ENCODE data around the gene CTXND1.

Gene CTXND1

DNA sequence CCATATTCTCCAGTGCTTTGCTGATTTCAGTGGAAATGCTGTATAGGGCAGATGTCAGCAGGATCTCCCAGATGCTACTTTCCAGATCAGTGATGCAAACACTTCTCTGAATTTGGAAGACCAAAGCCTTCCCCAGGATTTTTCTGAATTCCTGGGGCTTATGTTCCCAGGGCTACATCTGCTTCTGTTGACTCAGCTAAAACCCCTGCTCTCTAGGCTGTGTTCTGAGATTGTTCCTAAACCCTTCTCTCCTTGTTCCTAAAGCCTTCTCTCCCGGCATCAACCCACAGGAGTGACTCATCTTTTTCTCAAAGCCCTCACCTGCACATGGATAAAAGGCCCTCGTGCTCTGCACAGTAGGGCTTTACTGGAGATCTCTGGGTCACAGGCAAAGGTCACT lies 63.8 kb downstream of the CTXND1 start (continued):
- TF ChIP-seq TCF4 (CRISPR knock-in tag; IDR thresholded peaks at IDR 0.05; ENCODE audit: borderline replicate concordance) (no peak), OSR1 (CRISPR knock-in tag; IDR thresholded peaks at IDR 0.05) (no peak), ARNTL (CRISPR knock-in tag; IDR thresholded peaks at IDR 0.05; ENCODE audit: borderline replicate concordance, low read depth) (no peak), ZNF8 (CRISPR knock-in tag; IDR thresholded peaks at IDR 0.05) (no peak), PPARA (CRISPR knock-in tag; IDR thresholded peaks at IDR 0.05; ENCODE audit: borderline replicate concordance) (no peak), ESRRG (CRISPR knock-in tag; IDR thresholded peaks at IDR 0.05) (no peak), ZC3H10 (CRISPR knock-in tag; IDR thresholded peaks at IDR 0.05) (no peak)
- TF ChIP-seq, protein P1, sequence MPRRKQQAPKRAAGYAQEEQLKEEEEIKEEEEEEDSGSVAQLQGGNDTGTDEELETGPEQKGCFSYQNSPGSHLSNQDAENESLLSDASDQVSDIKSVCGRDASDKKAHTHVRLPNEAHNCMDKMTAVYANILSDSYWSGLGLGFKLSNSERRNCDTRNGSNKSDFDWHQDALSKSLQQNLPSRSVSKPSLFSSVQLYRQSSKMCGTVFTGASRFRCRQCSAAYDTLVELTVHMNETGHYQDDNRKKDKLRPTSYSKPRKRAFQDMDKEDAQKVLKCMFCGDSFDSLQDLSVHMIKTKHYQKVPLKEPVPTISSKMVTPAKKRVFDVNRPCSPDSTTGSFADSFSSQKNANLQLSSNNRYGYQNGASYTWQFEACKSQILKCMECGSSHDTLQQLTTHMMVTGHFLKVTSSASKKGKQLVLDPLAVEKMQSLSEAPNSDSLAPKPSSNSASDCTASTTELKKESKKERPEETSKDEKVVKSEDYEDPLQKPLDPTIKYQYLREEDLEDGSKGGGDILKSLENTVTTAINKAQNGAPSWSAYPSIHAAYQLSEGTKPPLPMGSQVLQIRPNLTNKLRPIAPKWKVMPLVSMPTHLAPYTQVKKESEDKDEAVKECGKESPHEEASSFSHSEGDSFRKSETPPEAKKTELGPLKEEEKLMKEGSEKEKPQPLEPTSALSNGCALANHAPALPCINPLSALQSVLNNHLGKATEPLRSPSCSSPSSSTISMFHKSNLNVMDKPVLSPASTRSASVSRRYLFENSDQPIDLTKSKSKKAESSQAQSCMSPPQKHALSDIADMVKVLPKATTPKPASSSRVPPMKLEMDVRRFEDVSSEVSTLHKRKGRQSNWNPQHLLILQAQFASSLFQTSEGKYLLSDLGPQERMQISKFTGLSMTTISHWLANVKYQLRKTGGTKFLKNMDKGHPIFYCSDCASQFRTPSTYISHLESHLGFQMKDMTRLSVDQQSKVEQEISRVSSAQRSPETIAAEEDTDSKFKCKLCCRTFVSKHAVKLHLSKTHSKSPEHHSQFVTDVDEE (CRISPR knock-in tag; IDR thresholded peaks at IDR 0.05), result no peak

DNA sequence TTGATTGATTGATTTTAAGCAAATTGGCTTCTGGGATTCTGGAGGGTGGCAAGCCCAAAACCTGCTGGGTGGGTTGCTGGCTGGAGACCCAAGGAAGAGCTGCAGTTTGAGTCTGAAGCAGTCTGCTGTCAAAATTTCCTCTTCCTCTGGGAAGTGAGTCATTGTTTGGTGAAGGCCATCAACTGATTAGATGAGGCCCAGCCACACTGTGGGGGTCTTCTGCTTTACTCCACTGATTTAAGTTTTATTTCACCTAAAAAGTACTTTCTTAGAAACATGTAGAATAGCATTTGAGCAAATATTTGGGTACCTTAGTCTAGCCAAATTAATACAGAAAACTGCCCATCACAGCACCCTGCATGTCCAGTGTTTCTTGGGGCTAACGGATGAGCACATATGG lies 65.4 kb downstream of the CTXND1 start:
- no peak for ATAC-seq
- TF ChIP-seq, protein P2, sequence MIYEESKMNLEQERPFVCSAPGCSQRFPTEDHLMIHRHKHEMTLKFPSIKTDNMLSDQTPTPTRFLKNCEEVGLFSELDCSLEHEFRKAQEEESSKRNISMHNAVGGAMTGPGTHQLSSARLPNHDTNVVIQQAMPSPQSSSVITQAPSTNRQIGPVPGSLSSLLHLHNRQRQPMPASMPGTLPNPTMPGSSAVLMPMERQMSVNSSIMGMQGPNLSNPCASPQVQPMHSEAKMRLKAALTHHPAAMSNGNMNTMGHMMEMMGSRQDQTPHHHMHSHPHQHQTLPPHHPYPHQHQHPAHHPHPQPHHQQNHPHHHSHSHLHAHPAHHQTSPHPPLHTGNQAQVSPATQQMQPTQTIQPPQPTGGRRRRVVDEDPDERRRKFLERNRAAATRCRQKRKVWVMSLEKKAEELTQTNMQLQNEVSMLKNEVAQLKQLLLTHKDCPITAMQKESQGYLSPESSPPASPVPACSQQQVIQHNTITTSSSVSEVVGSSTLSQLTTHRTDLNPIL (CRISPR knock-in tag; IDR thresholded peaks at IDR 0.05; ENCODE audit: low read depth), result no peak
- TF ChIP-seq ARNTL (CRISPR knock-in tag; IDR thresholded peaks at IDR 0.05; ENCODE audit: borderline replicate concordance, low read depth), result no peak
- TF ChIP-seq BACH2 (CRISPR knock-in tag; IDR thresholded peaks at IDR 0.05; ENCODE audit: borderline replicate concordance), result no peak
- TF ChIP-seq, protein P3, sequence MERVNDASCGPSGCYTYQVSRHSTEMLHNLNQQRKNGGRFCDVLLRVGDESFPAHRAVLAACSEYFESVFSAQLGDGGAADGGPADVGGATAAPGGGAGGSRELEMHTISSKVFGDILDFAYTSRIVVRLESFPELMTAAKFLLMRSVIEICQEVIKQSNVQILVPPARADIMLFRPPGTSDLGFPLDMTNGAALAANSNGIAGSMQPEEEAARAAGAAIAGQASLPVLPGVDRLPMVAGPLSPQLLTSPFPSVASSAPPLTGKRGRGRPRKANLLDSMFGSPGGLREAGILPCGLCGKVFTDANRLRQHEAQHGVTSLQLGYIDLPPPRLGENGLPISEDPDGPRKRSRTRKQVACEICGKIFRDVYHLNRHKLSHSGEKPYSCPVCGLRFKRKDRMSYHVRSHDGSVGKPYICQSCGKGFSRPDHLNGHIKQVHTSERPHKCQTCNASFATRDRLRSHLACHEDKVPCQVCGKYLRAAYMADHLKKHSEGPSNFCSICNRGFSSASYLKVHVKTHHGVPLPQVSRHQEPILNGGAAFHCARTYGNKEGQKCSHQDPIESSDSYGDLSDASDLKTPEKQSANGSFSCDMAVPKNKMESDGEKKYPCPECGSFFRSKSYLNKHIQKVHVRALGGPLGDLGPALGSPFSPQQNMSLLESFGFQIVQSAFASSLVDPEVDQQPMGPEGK (CRISPR knock-in tag; IDR thresholded peaks at IDR 0.05; ENCODE audit: borderline replicate concordance), result no peak
- TF ChIP-seq, protein P1 (CRISPR knock-in tag; IDR thresholded peaks at IDR 0.05), result no peak
- TF ChIP-seq TOX (CRISPR knock-in tag; IDR thresholded peaks at IDR 0.05; ENCODE audit: borderline replicate concordance), result no peak
- no peak for TF ChIP-seq ZNF565 (CRISPR knock-in tag; conservative IDR thresholded peaks at IDR 0.05; ENCODE audit: low read depth)

DNA sequence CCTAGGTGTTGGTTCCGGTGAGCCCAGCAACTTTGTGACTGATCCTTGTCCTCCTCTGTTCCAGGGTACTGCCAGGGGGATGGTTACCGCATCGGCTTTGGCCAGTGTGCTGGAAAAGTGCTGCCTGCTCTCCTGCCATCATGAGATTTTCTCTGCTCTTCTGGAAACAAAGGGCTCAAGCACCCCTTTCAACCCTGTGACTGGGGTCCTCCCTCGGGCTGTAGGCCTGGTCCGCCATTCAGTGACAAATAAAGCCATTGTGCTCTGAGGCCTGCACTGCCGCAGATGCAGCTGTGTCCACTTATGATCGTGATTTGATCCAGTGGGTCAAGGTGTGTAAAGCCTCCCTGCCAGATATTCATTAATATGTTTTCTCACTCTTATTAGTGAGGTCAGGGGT lies 65.9 kb downstream of the CTXND1 start:
- ATAC-seq, result no peak
- TF ChIP-seq ZNF8 (CRISPR knock-in tag; IDR thresholded peaks at IDR 0.05), result no peak
- TF ChIP-seq PPARA (CRISPR knock-in tag; IDR thresholded peaks at IDR 0.05; ENCODE audit: borderline replicate concordance), result no peak
- no peak for TF ChIP-seq RARB (CRISPR knock-in tag; IDR thresholded peaks at IDR 0.05)
- TF ChIP-seq BACH2 (CRISPR knock-in tag; IDR thresholded peaks at IDR 0.05; ENCODE audit: borderline replicate concordance), result no peak
- TF ChIP-seq ZFP30 (CRISPR knock-in tag; IDR thresholded peaks at IDR 0.05), result no peak
- TF ChIP-seq SNAI2 (CRISPR knock-in tag; IDR thresholded peaks at IDR 0.05), result no peak
- no peak for TF ChIP-seq TOX (CRISPR knock-in tag; IDR thresholded peaks at IDR 0.05; ENCODE audit: borderline replicate concordance)

DNA sequence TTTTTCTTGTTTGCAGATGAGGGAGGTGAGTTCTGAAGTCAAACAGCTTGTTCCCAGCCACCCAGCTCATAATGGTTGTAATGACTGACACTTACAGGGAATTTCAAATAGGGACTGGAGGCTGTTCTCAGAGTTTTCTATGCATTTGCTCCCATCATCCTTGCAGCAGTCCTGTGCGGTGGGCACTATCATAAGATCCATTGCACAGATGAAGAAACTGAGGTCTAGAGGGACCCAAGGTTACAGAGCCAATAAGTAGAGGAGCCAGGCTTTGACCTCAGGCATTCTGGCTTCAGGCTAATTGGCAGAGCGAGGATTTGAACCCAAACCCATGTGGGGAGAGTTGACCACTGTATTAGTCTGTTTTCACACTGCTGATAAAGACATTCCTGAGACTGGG lies 66.9 kb downstream of the CTXND1 start:
- ATAC-seq, result no peak
- TF ChIP-seq, protein P3 (CRISPR knock-in tag; IDR thresholded peaks at IDR 0.05; ENCODE audit: borderline replicate concordance), result no peak
- TF ChIP-seq GLIS3 (CRISPR knock-in tag; IDR thresholded peaks at IDR 0.05), result no peak
- TF ChIP-seq ZNF70 (CRISPR knock-in tag; IDR thresholded peaks at IDR 0.05), result no peak
- no peak for TF ChIP-seq OSR1 (CRISPR knock-in tag; IDR thresholded peaks at IDR 0.05)
- no peak for TF ChIP-seq ESRRG (CRISPR knock-in tag; IDR thresholded peaks at IDR 0.05)
- TF ChIP-seq, protein P4, sequence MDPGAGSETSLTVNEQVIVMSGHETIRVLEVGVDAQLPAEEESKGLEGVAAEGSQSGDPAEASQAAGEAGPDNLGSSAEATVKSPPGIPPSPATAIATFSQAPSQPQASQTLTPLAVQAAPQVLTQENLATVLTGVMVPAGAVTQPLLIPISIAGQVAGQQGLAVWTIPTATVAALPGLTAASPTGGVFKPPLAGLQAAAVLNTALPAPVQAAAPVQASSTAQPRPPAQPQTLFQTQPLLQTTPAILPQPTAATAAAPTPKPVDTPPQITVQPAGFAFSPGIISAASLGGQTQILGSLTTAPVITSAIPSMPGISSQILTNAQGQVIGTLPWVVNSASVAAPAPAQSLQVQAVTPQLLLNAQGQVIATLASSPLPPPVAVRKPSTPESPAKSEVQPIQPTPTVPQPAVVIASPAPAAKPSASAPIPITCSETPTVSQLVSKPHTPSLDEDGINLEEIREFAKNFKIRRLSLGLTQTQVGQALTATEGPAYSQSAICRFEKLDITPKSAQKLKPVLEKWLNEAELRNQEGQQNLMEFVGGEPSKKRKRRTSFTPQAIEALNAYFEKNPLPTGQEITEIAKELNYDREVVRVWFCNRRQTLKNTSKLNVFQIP (CRISPR knock-in tag; IDR thresholded peaks at IDR 0.05; ENCODE audit: borderline replicate concordance, low read depth), result no peak
- no peak for TF ChIP-seq ARNTL (CRISPR knock-in tag; IDR thresholded peaks at IDR 0.05; ENCODE audit: borderline replicate concordance, low read depth)
- TF ChIP-seq, protein P5, sequence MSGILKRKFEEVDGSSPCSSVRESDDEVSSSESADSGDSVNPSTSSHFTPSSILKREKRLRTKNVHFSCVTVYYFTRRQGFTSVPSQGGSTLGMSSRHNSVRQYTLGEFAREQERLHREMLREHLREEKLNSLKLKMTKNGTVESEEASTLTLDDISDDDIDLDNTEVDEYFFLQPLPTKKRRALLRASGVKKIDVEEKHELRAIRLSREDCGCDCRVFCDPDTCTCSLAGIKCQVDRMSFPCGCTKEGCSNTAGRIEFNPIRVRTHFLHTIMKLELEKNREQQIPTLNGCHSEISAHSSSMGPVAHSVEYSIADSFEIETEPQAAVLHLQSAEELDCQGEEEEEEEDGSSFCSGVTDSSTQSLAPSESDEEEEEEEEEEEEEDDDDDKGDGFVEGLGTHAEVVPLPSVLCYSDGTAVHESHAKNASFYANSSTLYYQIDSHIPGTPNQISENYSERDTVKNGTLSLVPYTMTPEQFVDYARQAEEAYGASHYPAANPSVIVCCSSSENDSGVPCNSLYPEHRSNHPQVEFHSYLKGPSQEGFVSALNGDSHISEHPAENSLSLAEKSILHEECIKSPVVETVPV (CRISPR knock-in tag; IDR thresholded peaks at IDR 0.05), result no peak
- TF ChIP-seq BACH2 (CRISPR knock-in tag; IDR thresholded peaks at IDR 0.05; ENCODE audit: borderline replicate concordance), result no peak

Data from SK-N-SH treated with all-trans-retinoic acid at 6 μM for 48 hours (cell line).